CD14-positive monocyte (primary cell): Measurements from ENCODE around the gene CASP10. TPM values are rescaled to one million over a fixed set of nuclear protein-coding genes. Genes with fewer than 3 reads are reported as not detected.

Source experiments
- DNase-seq, 3 donors: peaks; one replicate each; pipeline ENCODE4 v3.0.0-alpha.2; 2011 to 2022
- H2AFZ ChIP-seq: 2 replicates; pipeline ENCODE4 v1.6.0; 2012; ENCODE audit warnings: mild to moderate bottlenecking, low read depth, low read length, inconsistent platforms; ENCODE audit not compliant: insufficient read depth, poor library complexity, severe bottlenecking
- H3K27ac ChIP-seq, 2 donors: 1 replicate in 1 of 2; 2 replicates in 1 of 2; pipeline ENCODE4 v1.5.1; 2012 to 2013; ENCODE audit warnings: low read length in 2 of 2, control low read depth in 1 of 2, inconsistent platforms in 1 of 2, low read depth in 1 of 2, mild to moderate bottlenecking in 1 of 2
- H3K27me3 ChIP-seq, 2 donors: one replicate each; pipeline versions ENCODE4 v1.6.0 to v1.6.1; 2011 to 2013; ENCODE audit warnings: low read length in 2 of 2; ENCODE audit not compliant: control insufficient read depth in 2 of 2, insufficient read depth in 2 of 2
- H3K36me3 ChIP-seq, 2 donors: replicated peaks in 1 of 2; 1 replicate in 1 of 2; 2 replicates in 1 of 2; pipeline versions ENCODE4 v1.5.1 to v1.6.1; 2012 to 2013; ENCODE audit warnings: low read length in 2 of 2, control low read depth in 1 of 2, inconsistent platforms in 1 of 2, mild to moderate bottlenecking in 1 of 2; ENCODE audit not compliant: insufficient read depth in 2 of 2, control insufficient read depth in 1 of 2
- H3K4me1 ChIP-seq, 2 donors: 1 replicate in 1 of 2; 2 replicates in 1 of 2; pipeline versions ENCODE4 v1.5.1 to v1.6.1; 2012 to 2013; ENCODE audit warnings: low read length in 2 of 2, control low read depth in 1 of 2, inconsistent platforms in 1 of 2, mild to moderate bottlenecking in 1 of 2, moderate library complexity in 1 of 2; ENCODE audit not compliant: insufficient read depth in 2 of 2, control insufficient read depth in 1 of 2
- H3K4me2 ChIP-seq: replicated peaks from 2 replicates; pipeline ENCODE3; 2012; ENCODE audit warnings: low read length, moderate library complexity, mild to moderate bottlenecking; ENCODE audit not compliant: poor library complexity, severe bottlenecking; ENCODE audit errors: extremely low read depth
- H3K4me3 ChIP-seq, 3 experiments: fragments of 200-600 bp in 1 of 3; sonication (generic) in 1 of 3; replicated peaks in 1 of 3; 1 replicate in 2 of 3; 2 replicates in 1 of 3; pipeline ENCODE4 v1.5.1; 2011 to 2013; ENCODE audit warnings: low read length in 3 of 3, mild to moderate bottlenecking in 3 of 3, control low read depth in 2 of 3, low read depth in 2 of 3, inconsistent platforms in 1 of 3, moderate library complexity in 1 of 3
- H3K79me2 ChIP-seq: 2 replicates; pipeline ENCODE4 v1.6.0; 2012; ENCODE audit warnings: mild to moderate bottlenecking, control low read depth, inconsistent platforms, low read length, moderate library complexity; ENCODE audit not compliant: insufficient read depth
- H3K9ac ChIP-seq: 2 replicates; pipeline ENCODE4 v1.6.0; 2017; ENCODE audit warnings: low read length, mild to moderate bottlenecking; ENCODE audit not compliant: insufficient read depth, poor library complexity, severe bottlenecking
- H3K9me3 ChIP-seq, 2 donors: replicated peaks in 1 of 2; 1 replicate in 1 of 2; 2 replicates in 1 of 2; pipeline versions ENCODE4 v1.5.1 to v1.6.1; 2012 to 2013; ENCODE audit warnings: low read length in 2 of 2, control low read depth in 1 of 2; ENCODE audit not compliant: control insufficient read depth in 1 of 2, insufficient read depth in 1 of 2
- H4K20me1 ChIP-seq: 2 replicates; pipeline ENCODE4 v1.6.0; 2012; ENCODE audit warnings: mild to moderate bottlenecking, low read length, control low read depth, moderate library complexity; ENCODE audit not compliant: insufficient read depth
- H3K27ac Mint-ChIP-seq, 7 donors: one replicate each; pipeline ENCODE4 v1.8.0; 2020; ENCODE audit warnings: mild to moderate bottlenecking in 7 of 7, mixed read lengths in 7 of 7, moderate library complexity in 6 of 7, inconsistent platforms in 2 of 7
- H3K27me3 Mint-ChIP-seq, 3 donors: one replicate each; pipeline ENCODE4 v1.8.0; 2021 to 2022; ENCODE audit warnings: low read depth in 3 of 3, mild to moderate bottlenecking in 3 of 3, mixed read lengths in 3 of 3, moderate library complexity in 3 of 3, inconsistent platforms in 1 of 3
- H3K36me3 Mint-ChIP-seq, 2 donors: one replicate each; pipeline ENCODE4 v1.8.0; 2020; ENCODE audit warnings: mixed read lengths in 2 of 2, inconsistent platforms in 1 of 2, mild to moderate bottlenecking in 1 of 2
- H3K4me1 Mint-ChIP-seq: one replicate; pipeline ENCODE4 v1.8.0; 2020; ENCODE audit warnings: mild to moderate bottlenecking, mixed read lengths
- H3K4me3 Mint-ChIP-seq, 2 donors: one replicate each; pipeline ENCODE4 v1.8.0; 2020; ENCODE audit warnings: mild to moderate bottlenecking in 2 of 2, mixed read lengths in 2 of 2, moderate library complexity in 1 of 2
- H3K9me3 Mint-ChIP-seq, 7 donors: one replicate each; pipeline ENCODE4 v1.8.0; 2020 to 2022; ENCODE audit warnings: mixed read lengths in 7 of 7, mild to moderate bottlenecking in 6 of 7, moderate library complexity in 6 of 7, inconsistent platforms in 2 of 7
- WGBS: methylation state at CpG from one replicate; pipeline ENCODE4 v1.1.5; 2013; ENCODE audit warnings: missing lambda C conversion rate; ENCODE audit not compliant: insufficient coverage; 5-methylcytosine and 5-hydroxymethylcytosine counted together
- intact Hi-C, 2 donors: fragments of 100-400 bp; cut with micrococcal nuclease; formaldehyde crosslinking; loops; one replicate each; pipeline versions ENCODE4 v1.15.0 to v1.15.1; 2023
- polyA plus RNA-seq, 3 donors: library from polyadenylated mRNA; depleted of rRNA in 1 of 3; unstranded in 2 of 3; stranded (reverse) in 1 of 3; fragments of 300-500 nt in 2 of 3; fragments of >200 nt in 1 of 3; fragmentation: Illumina TruSeq in 2 of 3; gene quantifications; 1 replicate in 2 of 3; 2 replicates in 1 of 3; pipeline ENCODE4 v1.2.3, GENCODE V29; 2012 to 2021
- TF ChIP-seq, protein P1 (sequence below): fragments of 200-600 bp; IDR thresholded peaks from one replicate; pipeline ENCODE4 v1.8.0; 2022; ENCODE audit warnings: antibody characterized with exemption, mild to moderate bottlenecking

The CASP10 gene
- polyA plus RNA-seq, 3 donors = 17.7 to 23.3 (median 18.9) TPM

DNA sequence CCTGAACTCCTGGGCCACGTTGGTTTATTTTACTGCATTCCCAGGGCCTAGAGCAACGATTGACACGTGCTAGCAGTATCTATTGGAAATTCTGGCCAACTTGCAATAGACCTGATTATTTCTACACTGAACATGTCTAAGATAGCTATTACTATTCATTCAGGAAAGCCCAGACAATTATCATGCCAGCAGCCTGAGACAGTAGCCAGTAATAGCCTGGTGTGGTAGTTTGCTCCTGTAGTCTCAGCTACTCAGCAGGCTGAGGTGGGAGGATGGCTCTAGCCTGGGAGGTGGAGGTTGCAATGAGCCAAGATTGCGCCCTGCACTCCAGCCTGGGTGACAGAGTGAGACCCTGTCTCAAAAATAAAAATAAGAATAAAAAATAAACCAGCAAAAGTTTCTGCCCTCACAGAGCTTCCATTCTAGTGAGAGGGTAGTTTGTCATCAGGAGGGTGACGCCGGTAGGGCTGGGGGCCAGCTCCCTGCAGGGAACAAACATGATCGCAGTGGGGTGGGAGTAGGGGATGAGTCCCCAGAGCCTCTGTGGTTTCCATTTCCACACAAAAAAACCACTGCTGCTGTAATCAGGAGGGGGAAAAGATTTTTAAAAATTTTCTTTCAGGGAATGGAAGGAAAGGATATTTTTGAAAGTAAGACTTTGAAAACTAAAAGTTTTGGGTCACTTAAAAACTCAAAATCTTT lies 81.7 kb downstream of the CASP10 start:
- H3K27me3 Mint-ChIP-seq = peaks cover 0 to 1% (median 0%) of the 10 kb centered on the region in 3 donors
- H3K9ac ChIP-seq = no peak overlapping the region
- no peak for DNase-seq
- peaks cover 73% of the 10 kb centered on the region for H4K20me1 ChIP-seq
- H3K79me2 ChIP-seq = peaks cover 100% of the 10 kb centered on the region
- peaks cover 36 to 50% of the 10 kb centered on the region in 2 donors for H3K4me1 ChIP-seq
- H3K36me3 Mint-ChIP-seq = peaks cover 34 to 48% of the 10 kb centered on the region in 2 donors
- peaks cover 28 to 44% of the 10 kb centered on the region in 2 donors for H3K36me3 ChIP-seq
- no peaks in the 10 kb centered on the region for H3K27me3 ChIP-seq
- peak overlapping the region; percentile 53 to 91 (median 76) for H3K27ac Mint-ChIP-seq
- peaks cover 0 to 2% (median 0%) of the 10 kb centered on the region in 7 donors for H3K9me3 Mint-ChIP-seq
- H3K27ac ChIP-seq = peak overlapping the region in 1 of 2 donors; percentile 75
- no peak overlapping the region for H3K4me3 ChIP-seq
- TF ChIP-seq, protein P1, sequence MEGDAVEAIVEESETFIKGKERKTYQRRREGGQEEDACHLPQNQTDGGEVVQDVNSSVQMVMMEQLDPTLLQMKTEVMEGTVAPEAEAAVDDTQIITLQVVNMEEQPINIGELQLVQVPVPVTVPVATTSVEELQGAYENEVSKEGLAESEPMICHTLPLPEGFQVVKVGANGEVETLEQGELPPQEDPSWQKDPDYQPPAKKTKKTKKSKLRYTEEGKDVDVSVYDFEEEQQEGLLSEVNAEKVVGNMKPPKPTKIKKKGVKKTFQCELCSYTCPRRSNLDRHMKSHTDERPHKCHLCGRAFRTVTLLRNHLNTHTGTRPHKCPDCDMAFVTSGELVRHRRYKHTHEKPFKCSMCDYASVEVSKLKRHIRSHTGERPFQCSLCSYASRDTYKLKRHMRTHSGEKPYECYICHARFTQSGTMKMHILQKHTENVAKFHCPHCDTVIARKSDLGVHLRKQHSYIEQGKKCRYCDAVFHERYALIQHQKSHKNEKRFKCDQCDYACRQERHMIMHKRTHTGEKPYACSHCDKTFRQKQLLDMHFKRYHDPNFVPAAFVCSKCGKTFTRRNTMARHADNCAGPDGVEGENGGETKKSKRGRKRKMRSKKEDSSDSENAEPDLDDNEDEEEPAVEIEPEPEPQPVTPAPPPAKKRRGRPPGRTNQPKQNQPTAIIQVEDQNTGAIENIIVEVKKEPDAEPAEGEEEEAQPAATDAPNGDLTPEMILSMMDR = no peak
- 96% methylated on average over 3 of the region's 7 CpGs for WGBS
- intact Hi-C loops = no loop called here
- H3K4me3 Mint-ChIP-seq = peak overlapping the region in 1 of 2 donors; percentile 24
- H3K4me1 Mint-ChIP-seq = peaks cover 62% of the 10 kb centered on the region
- H3K4me2 ChIP-seq = peak overlapping the region; percentile 96
- no peak overlapping the region for H2AFZ ChIP-seq
- no peaks in the 10 kb centered on the region for H3K9me3 ChIP-seq

DNA sequence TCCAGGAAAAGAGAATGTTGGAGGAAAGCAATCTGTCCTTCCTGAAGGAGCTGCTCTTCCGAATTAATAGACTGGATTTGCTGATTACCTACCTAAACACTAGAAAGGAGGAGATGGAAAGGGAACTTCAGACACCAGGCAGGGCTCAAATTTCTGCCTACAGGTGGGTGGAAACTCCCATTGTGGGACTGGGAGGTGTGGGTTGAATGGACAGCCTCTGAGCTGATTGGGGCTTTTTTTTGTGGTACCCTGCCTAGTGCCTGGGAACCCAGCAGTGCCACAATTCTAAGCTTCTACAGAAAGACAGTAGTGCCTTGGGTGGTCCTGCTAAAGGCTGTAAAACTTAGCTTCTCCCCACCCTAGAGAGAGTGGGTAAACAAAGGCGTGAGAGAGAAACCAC lies 83.7 kb downstream of the CASP10 start:
- H3K27ac ChIP-seq = peak overlapping the region in 1 of 2 donors; percentile 75
- intact Hi-C loops = no loop called here

More for the DNA sequence above, 83.7 kb downstream of the CASP10 start:
- TF ChIP-seq, protein P1 = no peak
- no CpG with 5 or more reads among the region's 2 CpGs for WGBS
- peaks cover 93% of the 10 kb centered on the region for H4K20me1 ChIP-seq
- Mint-ChIP-seq H3K9me3 (peaks cover 0 to 2% (median 0%) of the 10 kb centered on the region in 7 donors), H3K4me3 (no peak overlapping the region), H3K27me3 (peaks cover 0 to 1% (median 0%) of the 10 kb centered on the region in 3 donors), H3K36me3 (peaks cover 54 to 68% of the 10 kb centered on the region in 2 donors), H3K4me1 (peaks cover 50% of the 10 kb centered on the region), H3K27ac (peak overlapping the region in 4 of 7 donors; percentile 20 to 83 (median 72))
- H3K79me2 ChIP-seq = peaks cover 100% of the 10 kb centered on the region
- peaks cover 48 to 64% of the 10 kb centered on the region in 2 donors for H3K36me3 ChIP-seq
- no peaks in the 10 kb centered on the region for H3K27me3 ChIP-seq
- H3K4me1 ChIP-seq = peaks cover 20 to 30% of the 10 kb centered on the region in 2 donors
- H3K9ac ChIP-seq = no peak overlapping the region
- H2AFZ ChIP-seq = no peak overlapping the region
- H3K4me3 ChIP-seq = no peak overlapping the region
- no peaks in the 10 kb centered on the region for H3K9me3 ChIP-seq
- DNase-seq = no peak
- no peak overlapping the region for H3K4me2 ChIP-seq
